Neural crest cell (in vitro differentiated cells): ENCODE data around the gene C3orf20. TPM values are rescaled to one million over a fixed set of nuclear protein-coding genes. Genes with fewer than 3 reads are reported as not detected.

Source experiments
- DNase-seq: peaks from one replicate; pipeline ENCODE4 v3.0.0; 2021; ENCODE audit warnings: low read depth, mixed read lengths, low spot score
- H3K27ac Mint-ChIP-seq: one replicate; pipeline ENCODE4 v1.8.0; 2021; ENCODE audit warnings: mild to moderate bottlenecking, mixed read lengths; ENCODE audit not compliant: unreplicated experiment
- H3K27me3 Mint-ChIP-seq: 2 replicates; pipeline ENCODE4 v1.8.0; 2021; ENCODE audit warnings: low read depth, mild to moderate bottlenecking, mixed read lengths
- H3K36me3 Mint-ChIP-seq: 2 replicates; pipeline ENCODE4 v1.8.0; 2021; ENCODE audit warnings: low read depth, mild to moderate bottlenecking, mixed read lengths
- H3K4me1 Mint-ChIP-seq: 2 replicates; pipeline ENCODE4 v1.8.0; 2021; ENCODE audit warnings: mixed read lengths
- H3K4me3 Mint-ChIP-seq: one replicate; pipeline ENCODE4 v1.8.0; 2021; ENCODE audit warnings: mild to moderate bottlenecking, mixed read lengths
- H3K9me3 Mint-ChIP-seq: 2 replicates; pipeline ENCODE4 v1.8.0; 2021; ENCODE audit warnings: mixed read lengths
- CTCF ChIP-seq: fragments of 200-600 bp; sonication (generic); conservative IDR thresholded peaks from 2 replicates; pipeline ENCODE4 v1.5.0; 2021; ENCODE audit warnings: antibody characterized with exemption, mild to moderate bottlenecking
- long read RNA-seq: library from polyadenylated mRNA; unstranded; transcript quantifications from one replicate; pipeline ENCODE4 v2.0.0, GENCODE V29; 2020
- total RNA-seq: library from RNA; stranded (reverse); gene quantifications from 2 replicates; pipeline ENCODE4 v1.2.1, GENCODE V29; 2021

The C3orf20 gene
- total RNA-seq: 0.14 TPM in 1 of 2 replicates, not detected in the other
- long read RNA-seq: 0 reads

DNA sequence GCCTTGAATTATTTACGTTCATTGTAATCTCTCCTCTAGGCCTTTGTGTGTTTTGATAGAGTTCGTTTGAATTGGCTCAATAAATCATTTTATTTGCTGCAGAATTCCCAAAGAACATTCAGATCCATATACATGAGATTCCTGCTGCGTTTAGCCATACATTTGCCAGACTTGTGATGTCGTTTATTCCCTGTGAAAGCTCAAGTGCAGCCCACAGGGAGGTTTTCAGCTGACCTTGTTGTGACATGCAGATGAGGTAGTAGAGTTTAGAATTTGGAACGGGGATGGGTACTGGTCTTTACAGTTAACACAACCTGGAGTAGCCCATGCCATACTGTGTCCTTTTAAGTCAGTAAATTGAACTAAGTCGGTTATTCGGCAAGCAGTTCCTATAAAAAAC is at the start of gene C3orf20:
C3orf20 (plus strand) TSS at position 301 of the 400 bp plus-strand sequence. CDS start 7,573 bp downstream, outside the sequence.
- Mint-ChIP-seq H3K27ac (peak within 1 kb of the TSS; percentile 79), H3K4me1 (no peaks in the 10 kb centered on the region), H3K36me3 (peaks cover 10% of the 10 kb centered on the region), H3K4me3 (no peak within 1 kb of the TSS), H3K27me3 (no peaks in the 10 kb centered on the region), H3K9me3 (no peaks in the 10 kb centered on the region)
- DNase-seq: no peak
- TF ChIP-seq CTCF: no peak

DNA sequence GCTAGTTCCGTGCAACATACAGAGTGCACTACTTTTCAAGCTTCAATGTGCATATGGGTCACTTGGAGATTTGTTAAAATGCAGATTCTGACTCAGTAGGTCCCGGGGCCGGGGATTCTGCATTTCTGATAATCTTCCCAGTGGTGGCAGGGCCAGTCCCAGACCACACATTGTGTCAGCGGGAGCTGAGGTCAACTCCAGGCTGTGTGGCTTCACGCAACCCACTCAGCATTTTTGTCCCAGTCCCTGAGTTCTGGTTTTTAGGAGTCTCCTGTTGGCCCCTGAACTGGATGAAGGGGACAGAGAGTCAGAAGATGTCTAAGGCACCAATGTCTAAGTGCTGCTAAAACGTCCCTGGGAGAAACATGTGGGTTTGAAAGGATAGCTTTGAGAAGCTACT is 49.5 kb upstream of the C3orf20 start:
- Mint-ChIP-seq H3K27ac (no peak overlapping the region), H3K36me3 (no peaks in the 10 kb centered on the region), H3K4me3 (no peak overlapping the region), H3K4me1 (peaks cover 37% of the 10 kb centered on the region), H3K9me3 (no peaks in the 10 kb centered on the region), H3K27me3 (no peaks in the 10 kb centered on the region)
- TF ChIP-seq CTCF: no peak
- DNase-seq: no peak

DNA sequence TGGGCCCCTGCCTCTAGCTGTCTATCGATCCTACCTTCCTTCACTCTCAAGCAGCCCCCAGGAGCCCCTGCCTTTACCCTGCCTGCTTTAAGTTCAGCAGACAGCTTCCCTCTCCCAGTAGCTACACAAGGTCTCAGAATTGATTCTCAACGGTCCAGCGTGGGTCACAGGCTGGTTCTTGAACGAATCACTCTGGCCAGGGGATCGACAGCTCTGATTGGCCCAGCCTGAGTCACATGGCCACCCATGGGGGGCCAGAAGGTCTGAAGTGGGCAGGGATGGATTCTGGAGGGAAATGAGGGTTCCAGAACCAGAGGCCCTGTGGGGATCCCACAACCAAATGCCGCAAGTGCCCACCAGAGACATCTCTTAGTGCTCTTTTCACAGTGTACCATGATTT is 47.1 kb upstream of the C3orf20 start:
- DNase-seq: no peak
- H3K4me1 Mint-ChIP-seq: peaks cover 37% of the 10 kb centered on the region
- H3K4me3 Mint-ChIP-seq: no peak overlapping the region
- no peaks in the 10 kb centered on the region for H3K9me3 Mint-ChIP-seq
- H3K27me3 Mint-ChIP-seq: no peaks in the 10 kb centered on the region
- TF ChIP-seq CTCF: no peak
- no peaks in the 10 kb centered on the region for H3K36me3 Mint-ChIP-seq
- no peak overlapping the region for H3K27ac Mint-ChIP-seq

DNA sequence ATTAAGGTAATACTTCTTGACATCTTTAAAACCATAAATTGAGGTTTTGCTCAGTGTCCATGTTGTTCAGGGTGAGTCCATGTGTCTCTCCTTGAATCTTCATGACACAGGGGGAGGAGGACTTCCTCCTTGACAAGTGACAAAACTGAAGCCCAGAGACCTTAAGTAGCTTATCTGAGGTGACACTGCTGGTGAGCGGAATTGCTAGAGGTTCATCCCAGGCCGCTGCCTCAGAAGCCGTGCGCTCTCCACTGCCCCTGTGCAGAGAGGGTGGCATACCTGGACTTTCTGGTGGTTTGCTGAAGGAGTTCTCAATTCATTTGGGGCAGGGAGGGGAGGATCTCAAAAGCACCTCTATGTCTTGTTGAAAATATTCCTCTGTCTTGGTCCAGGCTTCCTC is 46.5 kb upstream of the C3orf20 start:
- DNase-seq: no peak
- Mint-ChIP-seq H3K9me3 (no peaks in the 10 kb centered on the region), H3K27me3 (no peaks in the 10 kb centered on the region), H3K4me3 (no peak overlapping the region), H3K27ac (no peak overlapping the region), H3K4me1 (peaks cover 34% of the 10 kb centered on the region), H3K36me3 (no peaks in the 10 kb centered on the region)
- TF ChIP-seq CTCF: no peak

DNA sequence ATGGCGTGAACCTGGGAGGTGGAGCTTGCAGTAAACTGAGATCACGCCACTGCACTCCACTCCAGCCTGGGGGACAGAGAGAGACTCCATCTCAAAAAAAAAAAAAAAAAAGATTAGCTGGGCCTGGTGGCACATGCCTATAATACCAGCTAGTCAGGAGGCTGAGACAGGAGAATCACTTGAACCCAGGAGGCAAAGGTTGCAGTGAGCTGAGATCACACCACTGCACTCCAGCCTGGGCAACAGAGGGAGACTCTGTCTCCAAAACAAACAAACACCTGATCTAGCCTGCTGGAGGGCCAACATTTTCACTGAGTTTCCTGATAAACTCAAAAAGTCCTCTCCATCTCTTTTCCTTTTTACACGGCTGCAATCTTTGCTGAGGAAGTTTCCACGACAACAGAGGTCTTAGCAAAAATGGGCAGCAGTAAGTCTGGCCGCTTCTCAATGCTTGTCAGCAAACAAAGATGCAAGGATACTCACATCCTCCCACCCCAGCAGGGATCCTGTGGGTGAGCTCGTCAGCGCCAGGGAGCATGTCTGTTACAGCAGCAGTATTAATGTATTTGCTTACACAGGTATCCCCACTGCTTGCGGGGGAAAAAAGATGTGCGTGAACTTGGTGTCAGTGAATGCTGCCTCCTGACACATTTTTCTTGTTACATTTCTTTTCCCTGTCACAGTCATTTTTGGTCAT is 44.4 kb upstream of the C3orf20 start:
- Mint-ChIP-seq H3K4me3 (no peak overlapping the region), H3K27ac (no peak overlapping the region), H3K9me3 (no peaks in the 10 kb centered on the region), H3K36me3 (no peaks in the 10 kb centered on the region), H3K4me1 (peaks cover 27% of the 10 kb centered on the region), H3K27me3 (peaks cover 3% of the 10 kb centered on the region)
- no peak for DNase-seq
- no peak for TF ChIP-seq CTCF
